Measurements from ENCODE around the gene PRKG1.
"Not testable (repeated sequence)": the region's sequence is repeated elsewhere in the genome, so short reads cannot be mapped to it uniquely, and the experiment has no call there.

Gene PRKG1

GRCh38 chr10:51377932-51378599 is 303.8 kb downstream of the PRKG1 start:
- DNase-seq (ENCODE audit: low spot score): no peak

- DNase-seq (ENCODE audit: low spot score): no peak
Observed at GRCh38 chr10:51382181-51382580, 307.9 kb downstream of the PRKG1 start.

GRCh38 chr10:51384971-51385370 is 310.7 kb downstream of the PRKG1 start:
- no peak for DNase-seq (ENCODE audit: low spot score)

GRCh38 chr10:51386248-51386885 is 312.1 kb downstream of the PRKG1 start:
- no peak for DNase-seq (ENCODE audit: low spot score)

GRCh38 chr10:51389415-51390321 is 315.4 kb downstream of the PRKG1 start:
- DNase-seq (ENCODE audit: low spot score): peak; percentile 40

GRCh38 chr10:51393006-51393405 is 318.7 kb downstream of the PRKG1 start:
- DNase-seq (ENCODE audit: low spot score): not testable (repeated sequence)

GRCh38 chr10:51394039-51394438 is 319.8 kb downstream of the PRKG1 start:
- no peak for DNase-seq (ENCODE audit: low spot score)

GRCh38 chr10:51397244-51397643 is 323.0 kb downstream of the PRKG1 start:
- no peak for DNase-seq (ENCODE audit: low spot score)

- no peak for DNase-seq (ENCODE audit: low spot score)
Observed at GRCh38 chr10:51397695-51398094, 323.4 kb downstream of the PRKG1 start.

- DNase-seq (ENCODE audit: low spot score): no peak
Observed at GRCh38 chr10:51399840-51400239, 325.6 kb downstream of the PRKG1 start.

GRCh38 chr10:51400392-51401096 is 326.3 kb downstream of the PRKG1 start:
- DNase-seq (ENCODE audit: low spot score): no peak

- DNase-seq (ENCODE audit: low spot score): no peak
Observed at GRCh38 chr10:51403521-51403920, 329.2 kb downstream of the PRKG1 start.

GRCh38 chr10:51405580-51406351 is 331.5 kb downstream of the PRKG1 start:
- no peak for DNase-seq (ENCODE audit: low spot score)

- no peak for DNase-seq (ENCODE audit: low spot score)
Observed at GRCh38 chr10:51406581-51406980, 332.3 kb downstream of the PRKG1 start.

- DNase-seq (ENCODE audit: low spot score): no peak
Observed at GRCh38 chr10:51416494-51416893, 342.2 kb downstream of the PRKG1 start.

- DNase-seq (ENCODE audit: low spot score): no peak
Observed at GRCh38 chr10:51419196-51420093, 345.2 kb downstream of the PRKG1 start.

GRCh38 chr10:51421853-51422252 is 347.6 kb downstream of the PRKG1 start:
- no peak for DNase-seq (ENCODE audit: low spot score)

- DNase-seq (ENCODE audit: low spot score): peak; percentile 10
Observed at GRCh38 chr10:51422311-51423120, 348.2 kb downstream of the PRKG1 start.

GRCh38 chr10:51423121-51423452 is 348.8 kb downstream of the PRKG1 start:
- DNase-seq (ENCODE audit: low spot score): no peak

- no peak for DNase-seq (ENCODE audit: low spot score)
Observed at GRCh38 chr10:51425431-51425830, 351.1 kb downstream of the PRKG1 start.
